HCT116 (cell line): ENCODE results near the gene R3HDML.

Source experiments
- ATF3 ChIP-seq: IDR thresholded peaks from 2 replicates; pipeline ENCODE4 v1.6.1; 2012
- CBX3 ChIP-seq: IDR thresholded peaks from 2 replicates; pipeline ENCODE4 v1.6.1; 2012; ENCODE audit warnings: low read depth
- CEBPB ChIP-seq: IDR thresholded peaks from 2 replicates; pipeline ENCODE4 v1.6.1; 2012; ENCODE audit warnings: low read depth
- CTCF ChIP-seq, 3 experiments: fragments of 200-600 bp in 1 of 3; sonication (generic) in 1 of 3; IDR thresholded peaks in 2 of 3; conservative IDR thresholded peaks in 1 of 3; 2 replicates each; pipeline ENCODE4 v1.5.1; 2012 to 2017; ENCODE audit warnings: low read depth in 2 of 3, low read length in 2 of 3, antibody characterized with exemption in 1 of 3, borderline replicate concordance in 1 of 3, control low read depth in 1 of 3, mild to moderate bottlenecking in 1 of 3, mixed read lengths in 1 of 3, mixed run types in 1 of 3, moderate library complexity in 1 of 3; ENCODE audit not compliant: insufficient read depth in 1 of 3
- EZH2 ChIP-seq: fragments of 200-600 bp; sonication (generic); IDR thresholded peaks from 2 replicates; pipeline ENCODE4 v1.6.1; 2017; ENCODE audit warnings: antibody characterized with exemption, mixed run types
- EZH2phosphoT487 ChIP-seq: fragments of 200-600 bp; IDR thresholded peaks from 2 replicates; pipeline ENCODE4 v1.6.1; 2018; ENCODE audit warnings: antibody characterized with exemption, borderline replicate concordance
- JUND ChIP-seq: IDR thresholded peaks from 2 replicates; pipeline ENCODE4 v1.6.1; 2012
- MAX ChIP-seq: IDR thresholded peaks from 2 replicates; pipeline ENCODE4 v1.6.1; 2012
- POLR2A ChIP-seq: IDR thresholded peaks from 2 replicates; pipeline ENCODE4 v1.7.0; 2011; ENCODE audit warnings: borderline replicate concordance; ENCODE audit not compliant: insufficient read depth, insufficient read length; ENCODE audit errors: extremely low read depth
- POLR2AphosphoS5 ChIP-seq: IDR thresholded peaks from 2 replicates; pipeline ENCODE4 v1.6.1; 2011; ENCODE audit warnings: mild to moderate bottlenecking, low read depth, low read length, moderate library complexity
- RAD21 ChIP-seq: IDR thresholded peaks from 2 replicates; pipeline ENCODE4 v1.6.1; 2012; ENCODE audit warnings: low read depth, mild to moderate bottlenecking
- SIN3A ChIP-seq: IDR thresholded peaks from 2 replicates; pipeline ENCODE4 v1.6.1; 2012; ENCODE audit warnings: low read depth
- SP1 ChIP-seq: IDR thresholded peaks from 2 replicates; pipeline ENCODE4 v1.6.1; 2012; ENCODE audit warnings: low read depth
- TCF7L2 ChIP-seq: IDR thresholded peaks from 2 replicates; pipeline ENCODE4 v1.7.0; 2011; ENCODE audit warnings: borderline replicate concordance, inconsistent platforms; ENCODE audit not compliant: insufficient read depth, insufficient read length; ENCODE audit errors: extremely low read depth

DNA sequence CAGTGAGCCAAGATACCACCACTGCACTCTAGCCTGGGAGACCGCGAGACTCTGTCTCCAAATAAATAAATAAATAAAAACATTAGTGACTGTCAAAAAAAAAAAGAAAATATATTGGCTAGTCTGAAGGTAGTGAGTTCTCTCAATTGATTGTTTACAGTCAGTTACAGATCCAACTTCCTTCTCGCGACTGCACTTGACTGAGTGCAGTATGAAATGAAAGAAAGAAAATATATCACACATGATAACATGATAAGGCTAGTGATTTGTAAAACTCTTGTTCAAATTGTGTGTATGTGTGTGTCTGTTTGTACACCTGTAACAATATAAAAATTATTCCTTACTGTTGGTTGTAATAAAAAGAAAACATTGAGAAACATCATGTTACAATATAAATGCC, 7.9 kb downstream of the R3HDML start:
- TF ChIP-seq CTCF (IDR thresholded peaks at IDR 0.05 in 2 of 3, conservative IDR thresholded peaks at IDR 0.05 in 1 of 3; ENCODE audit: borderline replicate concordance in 1 of 3, insufficient read depth in 1 of 3, low read depth in 2 of 3, low read length in 2 of 3) (no peak), POLR2A (no peak), JUND (no peak), MAX (no peak), CEBPB (no peak), TCF7L2 (no peak), EZH2phosphoT487 (no peak), RAD21 (no peak), SP1 (no peak), SIN3A (no peak), EZH2 (no peak), CBX3 (no peak), ATF3 (no peak), POLR2AphosphoS5 (no peak)
